Measurements from ENCODE around the gene PHF2. TPM values are rescaled to one million over a fixed set of nuclear protein-coding genes. Genes with fewer than 3 reads are reported as not detected.

The PHF2 gene
- polyA plus RNA-seq, 3 donors: 0.40 to 16.0 (median 0.97) TPM

DNA sequence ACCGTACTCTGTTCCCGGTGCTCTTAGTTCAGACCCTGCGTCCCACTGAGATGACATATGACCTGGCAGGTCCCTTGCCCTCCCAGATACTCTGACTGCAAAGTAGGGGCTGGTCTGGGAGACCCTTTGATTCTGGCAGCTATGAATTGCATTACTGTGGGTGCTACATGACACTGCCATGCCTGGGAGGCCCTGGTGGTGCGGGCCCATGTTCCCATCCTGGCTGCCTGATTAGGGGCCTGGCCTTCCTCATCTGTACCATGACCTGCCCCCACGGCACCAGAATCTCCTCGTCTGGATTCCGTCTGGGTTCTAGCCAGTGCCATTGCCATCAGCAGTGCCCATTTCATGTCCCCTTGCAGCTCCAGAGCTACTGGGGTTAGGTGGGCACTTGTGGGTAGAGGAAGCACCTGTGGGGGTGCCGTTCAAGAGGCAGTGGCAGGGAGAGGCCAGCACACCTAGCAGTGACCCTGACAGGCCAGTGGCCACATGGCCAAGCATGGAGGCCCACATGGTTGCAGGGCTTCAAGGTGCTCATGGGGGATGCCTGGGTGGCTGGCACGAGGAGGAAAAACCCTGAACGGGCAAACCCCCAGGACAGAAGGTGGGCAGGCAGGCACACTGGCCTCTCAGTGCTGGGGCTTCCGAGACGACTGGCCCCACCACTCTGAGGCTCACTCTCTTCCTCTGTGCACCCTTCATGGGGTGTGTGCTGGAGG is 69.7 kb downstream of the PHF2 start:
- intact Hi-C loops (cut with micrococcal nuclease): no loop called here
- H3K4me3 ChIP-seq (replicated peaks in 1 of 3; ENCODE audit: low read depth in 2 of 3, low read length in 3 of 3): no peak overlapping the region
- no peaks in the 10 kb centered on the region for H3K4me1 Mint-ChIP-seq
- H3K9me3 ChIP-seq (replicated peaks in 1 of 2; ENCODE audit: control insufficient read depth in 1 of 2, insufficient read depth in 1 of 2, low read length in 2 of 2): no peaks in the 10 kb centered on the region
- H3K4me2 ChIP-seq (replicated peaks; ENCODE audit: extremely low read depth, low read length, poor library complexity, severe bottlenecking): no peak overlapping the region
- H3K36me3 ChIP-seq (replicated peaks in 1 of 2; ENCODE audit: control insufficient read depth in 1 of 2, insufficient read depth in 2 of 2, low read length in 2 of 2): peaks cover 73 to 99% of the 10 kb centered on the region in 2 donors
- no peaks in the 10 kb centered on the region for H3K27me3 Mint-ChIP-seq (ENCODE audit: low read depth in 3 of 3)
- no peak overlapping the region for H3K27ac Mint-ChIP-seq
- 96% methylated on average over 10 of the region's 12 CpGs for WGBS (ENCODE audit: insufficient coverage)
- no peaks in the 10 kb centered on the region for H3K4me1 ChIP-seq (ENCODE audit: control insufficient read depth in 1 of 2, insufficient read depth in 2 of 2, low read length in 2 of 2)
- TF ChIP-seq CTCF (IDR thresholded peaks at IDR 0.05): no peak
- no peak overlapping the region for H3K4me3 Mint-ChIP-seq
- DNase-seq: no peak
- H4K20me1 ChIP-seq (ENCODE audit: insufficient read depth, low read length): no peaks in the 10 kb centered on the region
- H3K79me2 ChIP-seq (ENCODE audit: insufficient read depth, low read length): no peaks in the 10 kb centered on the region
- no peak overlapping the region for H3K9ac ChIP-seq (ENCODE audit: insufficient read depth, low read length, poor library complexity, severe bottlenecking)
- H2AFZ ChIP-seq (ENCODE audit: insufficient read depth, low read depth, low read length, poor library complexity, severe bottlenecking): no peak overlapping the region
- no peaks in the 10 kb centered on the region for H3K9me3 Mint-ChIP-seq
- no peaks in the 10 kb centered on the region for H3K27me3 ChIP-seq (ENCODE audit: control insufficient read depth in 2 of 2, insufficient read depth in 2 of 2, low read length in 2 of 2)
- peaks cover 64 to 72% of the 10 kb centered on the region in 2 donors for H3K36me3 Mint-ChIP-seq
- no peak overlapping the region for H3K27ac ChIP-seq (ENCODE audit: low read depth in 1 of 2, low read length in 2 of 2)

DNA sequence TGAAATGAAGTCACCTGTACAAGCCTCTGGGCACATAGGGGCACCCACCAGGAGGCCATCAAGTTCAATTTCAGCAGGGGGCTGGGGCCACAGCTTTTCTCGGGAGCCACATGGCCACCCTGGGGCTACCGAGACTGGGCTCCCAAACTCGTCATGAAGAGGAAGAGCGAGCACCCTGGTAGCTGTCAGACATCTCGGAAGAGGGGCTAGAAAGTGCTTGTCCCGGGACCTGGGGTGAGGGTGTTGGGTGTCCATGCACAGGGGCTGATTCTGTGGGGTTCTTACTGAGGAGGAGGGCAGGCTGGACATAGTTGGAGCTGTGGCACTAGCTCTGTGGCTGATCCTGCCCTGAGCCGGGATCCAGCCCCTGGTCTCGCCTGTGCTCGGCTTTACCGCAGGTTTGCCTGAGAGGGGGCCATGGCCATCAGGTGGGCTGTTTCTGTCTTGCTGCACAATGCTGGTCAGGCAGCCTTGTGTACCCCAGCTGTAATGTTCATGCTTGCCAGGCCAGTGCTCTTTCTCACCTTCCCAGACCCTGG is 70.3 kb downstream of the PHF2 start:
- peaks cover 75 to 99% of the 10 kb centered on the region in 2 donors for H3K36me3 ChIP-seq (replicated peaks in 1 of 2; ENCODE audit: control insufficient read depth in 1 of 2, insufficient read depth in 2 of 2, low read length in 2 of 2)
- DNase-seq: no peak
- H3K36me3 Mint-ChIP-seq: peaks cover 64 to 65% of the 10 kb centered on the region in 2 donors

More for the DNA sequence above, 70.3 kb downstream of the PHF2 start:
- H3K4me1 ChIP-seq (ENCODE audit: control insufficient read depth in 1 of 2, insufficient read depth in 2 of 2, low read length in 2 of 2): no peaks in the 10 kb centered on the region
- H3K27ac Mint-ChIP-seq: peak overlapping the region in 1 of 7 donors; percentile 34
- no peaks in the 10 kb centered on the region for H3K9me3 ChIP-seq (replicated peaks in 1 of 2; ENCODE audit: control insufficient read depth in 1 of 2, insufficient read depth in 1 of 2, low read length in 2 of 2)
- WGBS (ENCODE audit: insufficient coverage): 93% methylated on average over 10 of the region's 10 CpGs
- no peaks in the 10 kb centered on the region for H3K9me3 Mint-ChIP-seq
- H3K4me3 ChIP-seq (replicated peaks in 1 of 3; ENCODE audit: low read depth in 2 of 3, low read length in 3 of 3): no peak overlapping the region
- no peaks in the 10 kb centered on the region for H3K27me3 Mint-ChIP-seq (ENCODE audit: low read depth in 3 of 3)
- H4K20me1 ChIP-seq (ENCODE audit: insufficient read depth, low read length): no peaks in the 10 kb centered on the region
- no peak overlapping the region for H3K4me2 ChIP-seq (replicated peaks; ENCODE audit: extremely low read depth, low read length, poor library complexity, severe bottlenecking)
- no peaks in the 10 kb centered on the region for H3K27me3 ChIP-seq (ENCODE audit: control insufficient read depth in 2 of 2, insufficient read depth in 2 of 2, low read length in 2 of 2)
- no peak overlapping the region for H3K9ac ChIP-seq (ENCODE audit: insufficient read depth, low read length, poor library complexity, severe bottlenecking)
- intact Hi-C loops (cut with micrococcal nuclease): no loop called here
- H3K79me2 ChIP-seq (ENCODE audit: insufficient read depth, low read length): no peaks in the 10 kb centered on the region
- no peaks in the 10 kb centered on the region for H3K4me1 Mint-ChIP-seq
- no peak overlapping the region for H2AFZ ChIP-seq (ENCODE audit: insufficient read depth, low read depth, low read length, poor library complexity, severe bottlenecking)
- no peak overlapping the region for H3K27ac ChIP-seq (ENCODE audit: low read depth in 1 of 2, low read length in 2 of 2)
- H3K4me3 Mint-ChIP-seq: no peak overlapping the region
- no peak for TF ChIP-seq CTCF (IDR thresholded peaks at IDR 0.05)

Data from CD14-positive monocyte (primary cell).